HEK293 (cell line): ENCODE results near the gene DDX17.

Source experiments
- MZF1 ChIP-seq: fragments of 450-650 bp; formaldehyde crosslinking; IDR thresholded peaks from 2 replicates; pipeline ENCODE4 v1.5.1; 2017; ENCODE audit warnings: missing biosample characterization, missing genetic modification characterization, borderline replicate concordance
- SP7 ChIP-seq: fragments of 450-650 bp; formaldehyde crosslinking; IDR thresholded peaks from 2 replicates; pipeline ENCODE4 v1.5.1; 2016; ENCODE audit warnings: missing biosample characterization, missing genetic modification characterization
- TCF7L2 ChIP-seq: IDR thresholded peaks from 2 replicates; pipeline ENCODE4 v1.6.1; 2011; ENCODE audit warnings: low read depth, mild to moderate bottlenecking, inconsistent platforms, low read length, moderate library complexity, borderline replicate concordance
- YY1 ChIP-seq: fragments of 450-650 bp; formaldehyde crosslinking; IDR thresholded peaks from 2 replicates; pipeline ENCODE4 v1.5.1; 2018; ENCODE audit warnings: missing biosample characterization, missing genetic modification characterization
- ZEB2 ChIP-seq: fragments of 450-650 bp; formaldehyde crosslinking; IDR thresholded peaks from 2 replicates; pipeline ENCODE4 v1.5.1; 2016; ENCODE audit warnings: missing biosample characterization, missing genetic modification characterization
- ZNF146 ChIP-seq: fragments of 450-650 bp; formaldehyde crosslinking; IDR thresholded peaks from 2 replicates; pipeline ENCODE4 v1.5.1; 2016; ENCODE audit warnings: missing biosample characterization, missing genetic modification characterization
- ZNF24 ChIP-seq: fragments of 450-650 bp; formaldehyde crosslinking; IDR thresholded peaks from 2 replicates; pipeline ENCODE4 v1.5.1; 2016; ENCODE audit warnings: missing biosample characterization, missing genetic modification characterization
- ZNF660 ChIP-seq: fragments of 450-650 bp; IDR thresholded peaks from 2 replicates; pipeline ENCODE4 v1.5.1; 2018; ENCODE audit warnings: missing biosample characterization, mild to moderate bottlenecking, missing genetic modification characterization
- TF ChIP-seq, protein P1 (sequence below): fragments of 450-650 bp; formaldehyde crosslinking; IDR thresholded peaks from 2 replicates; pipeline ENCODE4 v1.5.1; 2016; ENCODE audit warnings: missing biosample characterization, missing genetic modification characterization
- TF ChIP-seq, protein P2 (sequence below): fragments of 450-650 bp; formaldehyde crosslinking; IDR thresholded peaks from 2 replicates; pipeline ENCODE4 v1.5.1; 2017; ENCODE audit warnings: missing biosample characterization, missing genetic modification characterization
- TF ChIP-seq, protein P3 (sequence below): fragments of 450-650 bp; formaldehyde crosslinking; IDR thresholded peaks from 2 replicates; pipeline ENCODE4 v1.5.1; 2016; ENCODE audit warnings: missing biosample characterization, missing genetic modification characterization

GRCh38 chr22:38435010-38435409 is 71.1 kb downstream of the DDX17 start:
- TF ChIP-seq ZNF146 (tag by site-specific recombination), result no peak
- no peak for TF ChIP-seq ZEB2
- TF ChIP-seq, protein P1, sequence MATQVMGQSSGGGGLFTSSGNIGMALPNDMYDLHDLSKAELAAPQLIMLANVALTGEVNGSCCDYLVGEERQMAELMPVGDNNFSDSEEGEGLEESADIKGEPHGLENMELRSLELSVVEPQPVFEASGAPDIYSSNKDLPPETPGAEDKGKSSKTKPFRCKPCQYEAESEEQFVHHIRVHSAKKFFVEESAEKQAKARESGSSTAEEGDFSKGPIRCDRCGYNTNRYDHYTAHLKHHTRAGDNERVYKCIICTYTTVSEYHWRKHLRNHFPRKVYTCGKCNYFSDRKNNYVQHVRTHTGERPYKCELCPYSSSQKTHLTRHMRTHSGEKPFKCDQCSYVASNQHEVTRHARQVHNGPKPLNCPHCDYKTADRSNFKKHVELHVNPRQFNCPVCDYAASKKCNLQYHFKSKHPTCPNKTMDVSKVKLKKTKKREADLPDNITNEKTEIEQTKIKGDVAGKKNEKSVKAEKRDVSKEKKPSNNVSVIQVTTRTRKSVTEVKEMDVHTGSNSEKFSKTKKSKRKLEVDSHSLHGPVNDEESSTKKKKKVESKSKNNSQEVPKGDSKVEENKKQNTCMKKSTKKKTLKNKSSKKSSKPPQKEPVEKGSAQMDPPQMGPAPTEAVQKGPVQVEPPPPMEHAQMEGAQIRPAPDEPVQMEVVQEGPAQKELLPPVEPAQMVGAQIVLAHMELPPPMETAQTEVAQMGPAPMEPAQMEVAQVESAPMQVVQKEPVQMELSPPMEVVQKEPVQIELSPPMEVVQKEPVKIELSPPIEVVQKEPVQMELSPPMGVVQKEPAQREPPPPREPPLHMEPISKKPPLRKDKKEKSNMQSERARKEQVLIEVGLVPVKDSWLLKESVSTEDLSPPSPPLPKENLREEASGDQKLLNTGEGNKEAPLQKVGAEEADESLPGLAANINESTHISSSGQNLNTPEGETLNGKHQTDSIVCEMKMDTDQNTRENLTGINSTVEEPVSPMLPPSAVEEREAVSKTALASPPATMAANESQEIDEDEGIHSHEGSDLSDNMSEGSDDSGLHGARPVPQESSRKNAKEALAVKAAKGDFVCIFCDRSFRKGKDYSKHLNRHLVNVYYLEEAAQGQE, result no peak
- no peak for TF ChIP-seq MZF1 (tag by site-specific recombination)
- no peak for TF ChIP-seq TCF7L2
- no peak for TF ChIP-seq ZNF660 (tag by site-specific recombination)
- TF ChIP-seq SP7 (tag by site-specific recombination), result no peak
- TF ChIP-seq ZNF24 (tag by site-specific recombination), result no peak
- TF ChIP-seq, protein P2, sequence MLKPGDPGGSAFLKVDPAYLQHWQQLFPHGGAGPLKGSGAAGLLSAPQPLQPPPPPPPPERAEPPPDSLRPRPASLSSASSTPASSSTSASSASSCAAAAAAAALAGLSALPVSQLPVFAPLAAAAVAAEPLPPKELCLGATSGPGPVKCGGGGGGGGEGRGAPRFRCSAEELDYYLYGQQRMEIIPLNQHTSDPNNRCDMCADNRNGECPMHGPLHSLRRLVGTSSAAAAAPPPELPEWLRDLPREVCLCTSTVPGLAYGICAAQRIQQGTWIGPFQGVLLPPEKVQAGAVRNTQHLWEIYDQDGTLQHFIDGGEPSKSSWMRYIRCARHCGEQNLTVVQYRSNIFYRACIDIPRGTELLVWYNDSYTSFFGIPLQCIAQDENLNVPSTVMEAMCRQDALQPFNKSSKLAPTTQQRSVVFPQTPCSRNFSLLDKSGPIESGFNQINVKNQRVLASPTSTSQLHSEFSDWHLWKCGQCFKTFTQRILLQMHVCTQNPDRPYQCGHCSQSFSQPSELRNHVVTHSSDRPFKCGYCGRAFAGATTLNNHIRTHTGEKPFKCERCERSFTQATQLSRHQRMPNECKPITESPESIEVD (tag by site-specific recombination), result no peak
- TF ChIP-seq YY1 (tag by site-specific recombination), result no peak
- TF ChIP-seq, protein P3, sequence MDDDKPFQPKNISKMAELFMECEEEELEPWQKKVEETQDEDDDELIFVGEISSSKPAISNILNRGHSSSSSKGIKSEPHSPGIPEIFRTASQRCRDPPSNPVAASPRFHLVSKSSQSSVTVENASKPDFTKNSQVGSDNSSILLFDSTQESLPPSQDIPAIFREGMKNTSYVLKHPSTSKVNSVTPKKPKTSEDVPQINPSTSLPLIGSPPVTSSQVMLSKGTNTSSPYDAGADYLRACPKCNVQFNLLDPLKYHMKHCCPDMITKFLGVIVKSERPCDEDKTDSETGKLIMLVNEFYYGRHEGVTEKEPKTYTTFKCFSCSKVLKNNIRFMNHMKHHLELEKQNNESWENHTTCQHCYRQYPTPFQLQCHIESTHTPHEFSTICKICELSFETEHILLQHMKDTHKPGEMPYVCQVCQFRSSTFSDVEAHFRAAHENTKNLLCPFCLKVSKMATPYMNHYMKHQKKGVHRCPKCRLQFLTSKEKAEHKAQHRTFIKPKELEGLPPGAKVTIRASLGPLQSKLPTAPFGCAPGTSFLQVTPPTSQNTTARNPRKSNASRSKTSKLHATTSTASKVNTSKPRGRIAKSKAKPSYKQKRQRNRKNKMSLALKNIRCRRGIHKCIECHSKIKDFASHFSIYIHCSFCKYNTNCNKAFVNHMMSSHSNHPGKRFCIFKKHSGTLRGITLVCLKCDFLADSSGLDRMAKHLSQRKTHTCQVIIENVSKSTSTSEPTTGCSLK (tag by site-specific recombination), result no peak
